Left renal pelvis (tissue), 4 donors: Measurements from ENCODE around the gene ENPEP. TPM values are rescaled to one million over a fixed set of nuclear protein-coding genes. Genes with fewer than 3 reads are reported as not detected.

Source experiments
- DNase-seq, 4 donors: peaks; one replicate each; pipeline ENCODE4 v3.0.0-alpha.2; 2013; ENCODE audit warnings: low read depth in 4 of 4, low spot score in 3 of 4
- polyA plus RNA-seq, 4 donors: library from polyadenylated mRNA; unstranded; fragments of 120-200 nt; gene quantifications; one replicate each; pipeline ENCODE4 v1.2.1, GENCODE V29; 2013; ENCODE audit not compliant: insufficient read length in 4 of 4

The ENPEP gene
- polyA plus RNA-seq, 4 donors, result 29.6 to 216 (median 155) TPM

DNA sequence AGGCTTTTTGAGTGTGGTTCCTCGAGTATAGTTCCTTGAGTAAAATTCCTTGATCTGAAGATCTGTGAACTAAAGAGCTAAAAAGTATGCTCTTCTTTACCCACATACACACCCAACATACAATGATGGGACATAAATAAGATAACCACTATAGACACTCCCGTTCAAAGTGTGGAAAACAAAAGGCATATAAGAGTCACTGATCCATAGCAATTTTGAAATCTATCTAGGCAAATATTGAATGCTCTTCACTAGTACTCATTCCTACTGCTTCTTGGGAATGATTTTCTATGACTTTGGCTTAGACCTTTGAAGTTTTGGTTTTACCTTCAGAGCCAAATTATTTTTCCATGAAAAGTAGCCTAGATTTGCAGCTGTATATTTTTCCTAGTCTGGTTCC is 120.5 kb downstream of the ENPEP start:
- no peak for DNase-seq

DNA sequence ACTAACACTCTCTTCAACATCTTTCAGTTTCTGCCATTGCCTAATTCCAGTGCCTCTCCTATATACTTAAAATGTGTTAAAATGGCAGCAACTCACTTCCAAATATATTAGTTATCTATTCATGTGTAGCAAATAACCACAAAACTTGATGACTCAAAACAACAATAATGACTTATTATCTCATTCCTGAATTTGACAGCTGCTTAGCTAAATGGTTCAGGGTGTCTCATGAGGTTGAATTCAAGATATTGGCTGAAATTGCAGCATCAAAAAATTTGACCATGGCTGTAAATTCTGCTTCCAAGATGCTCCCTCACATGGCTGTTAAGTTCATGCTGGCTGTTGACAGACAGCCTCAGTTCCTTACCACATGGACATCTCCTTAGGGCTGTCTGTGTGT is 121.6 kb downstream of the ENPEP start:
- no peak for DNase-seq

DNA sequence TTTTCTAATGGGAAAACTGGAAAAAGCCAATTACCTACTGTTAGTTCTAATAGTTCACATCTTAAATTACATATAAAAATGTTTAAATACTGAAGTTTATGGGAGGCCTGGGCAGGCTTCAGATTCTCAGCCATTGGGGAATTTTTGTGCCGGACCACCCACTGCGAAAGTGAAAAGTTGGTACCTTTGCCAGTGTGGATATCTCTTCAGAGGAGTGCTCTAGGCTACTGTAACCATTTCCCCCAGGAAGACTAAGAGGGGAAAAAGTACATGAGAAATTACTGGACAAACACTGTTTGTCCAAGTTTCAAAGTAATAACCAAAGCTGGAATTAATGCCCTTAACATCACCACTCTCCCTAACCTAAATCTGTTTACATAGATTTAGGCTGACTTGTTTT is 126.1 kb downstream of the ENPEP start:
- no peak for DNase-seq

DNA sequence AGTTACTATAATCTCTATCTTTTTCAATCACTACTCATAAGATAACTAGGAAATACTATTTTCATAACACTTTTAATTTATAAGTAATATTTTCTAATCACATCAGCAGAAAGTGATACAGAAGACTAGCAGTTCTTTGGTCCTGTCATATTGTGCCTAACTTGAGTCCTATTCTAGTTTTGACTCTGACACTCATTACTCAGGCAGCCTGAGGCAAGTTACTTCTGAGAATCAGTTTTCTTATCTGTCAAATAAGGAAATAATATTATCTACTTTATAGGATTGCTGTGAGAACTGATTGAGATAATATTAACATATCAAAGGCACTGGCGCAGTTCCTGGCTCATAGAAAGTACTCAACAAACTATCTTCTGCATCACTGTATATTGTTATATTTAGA is 129.1 kb downstream of the ENPEP start:
- no peak for DNase-seq

DNA sequence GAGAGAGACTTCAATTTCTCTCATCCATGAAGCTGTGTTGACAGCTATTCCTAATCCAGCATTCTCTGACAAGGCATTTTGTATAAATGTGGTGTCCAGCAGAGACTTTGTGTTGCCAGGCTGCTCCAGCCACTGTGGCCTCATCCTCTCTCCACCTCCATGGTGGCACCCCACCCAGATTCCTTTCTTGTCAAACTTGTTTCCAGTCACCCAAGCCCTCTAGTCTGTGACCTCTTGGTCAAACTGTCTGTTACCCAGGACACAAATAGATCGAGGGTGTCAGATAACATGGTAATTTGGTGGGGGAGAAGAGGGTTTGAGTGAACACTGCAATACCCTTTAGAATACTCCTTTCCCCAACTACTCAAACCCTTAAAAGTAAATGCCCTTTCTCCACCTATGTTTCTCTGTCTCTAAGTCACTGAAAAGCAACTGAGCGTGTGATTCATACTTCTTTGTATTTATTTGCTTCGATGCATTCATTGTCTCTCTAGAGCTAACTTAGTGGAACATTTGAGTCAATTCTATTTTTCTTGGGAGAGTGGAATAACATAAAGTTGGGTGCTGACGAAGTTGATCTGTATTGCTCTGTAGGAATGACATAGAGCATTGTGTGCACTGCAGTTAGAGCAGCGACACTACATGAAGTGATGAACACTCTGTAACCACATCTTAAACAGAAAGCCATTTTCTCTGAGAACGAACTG is 133.2 kb downstream of the ENPEP start:
- no peak for DNase-seq

DNA sequence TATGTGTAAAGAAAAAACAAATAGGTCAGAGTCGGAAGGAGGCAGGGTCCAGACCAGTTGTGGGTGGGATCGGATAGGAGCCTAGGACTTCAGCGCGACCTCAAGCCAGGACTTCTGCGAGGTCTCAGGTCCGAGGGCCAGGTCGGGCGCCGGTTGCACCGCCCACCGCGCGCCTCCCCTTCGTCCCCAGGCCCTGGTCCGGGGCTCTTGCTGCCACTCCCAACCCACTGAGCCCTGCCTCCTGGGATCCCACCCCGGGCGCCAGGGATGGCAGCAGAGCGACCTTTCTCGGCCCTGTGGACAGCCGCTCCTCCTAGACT is 134.6 kb downstream of the ENPEP start:
- DNase-seq, result no peak

DNA sequence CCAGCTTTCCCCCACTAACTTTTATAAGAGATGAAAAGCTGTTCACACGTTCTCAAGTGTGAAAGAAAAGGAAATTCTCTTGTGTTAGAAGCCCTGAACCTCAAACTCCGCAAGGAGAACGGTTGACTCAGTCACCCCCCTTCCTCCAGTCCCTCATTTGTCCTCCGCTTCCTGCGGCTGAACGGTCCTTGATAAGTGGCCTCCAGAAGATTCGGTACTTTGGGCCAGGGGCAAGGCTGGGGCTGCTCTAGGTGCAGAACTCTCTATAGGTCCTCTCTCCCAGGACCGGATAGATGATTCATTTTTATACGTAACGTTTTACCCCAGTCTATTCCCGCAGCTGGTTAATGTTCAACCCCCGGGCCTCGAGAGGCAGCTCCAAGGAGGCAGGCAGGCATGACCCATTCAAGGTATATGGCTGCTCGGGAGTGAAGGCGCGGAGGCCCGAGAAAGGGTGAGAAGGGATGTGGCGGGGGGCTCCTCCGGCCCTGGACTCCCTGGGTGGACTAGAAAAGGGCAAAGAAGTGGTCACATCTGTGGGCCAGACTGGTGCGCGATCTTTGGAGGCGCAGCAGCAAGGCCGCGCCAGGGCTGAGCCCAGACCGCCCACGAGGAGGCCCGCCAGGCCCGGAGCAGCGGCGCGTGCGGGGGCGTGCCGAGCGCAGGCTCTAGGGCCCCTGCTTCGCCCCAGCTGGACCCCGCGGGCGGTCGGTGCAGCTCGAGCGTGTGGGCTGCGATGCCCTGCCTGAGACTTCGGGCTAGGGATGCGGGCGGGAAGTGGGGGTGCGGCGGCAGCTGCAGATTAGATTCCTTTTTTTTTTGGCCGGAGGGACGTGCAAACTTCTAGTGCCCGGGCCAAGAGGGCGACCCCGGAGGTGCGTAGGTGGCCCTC is 135.2 kb downstream of the ENPEP start:
- DNase-seq, result no peak

DNA sequence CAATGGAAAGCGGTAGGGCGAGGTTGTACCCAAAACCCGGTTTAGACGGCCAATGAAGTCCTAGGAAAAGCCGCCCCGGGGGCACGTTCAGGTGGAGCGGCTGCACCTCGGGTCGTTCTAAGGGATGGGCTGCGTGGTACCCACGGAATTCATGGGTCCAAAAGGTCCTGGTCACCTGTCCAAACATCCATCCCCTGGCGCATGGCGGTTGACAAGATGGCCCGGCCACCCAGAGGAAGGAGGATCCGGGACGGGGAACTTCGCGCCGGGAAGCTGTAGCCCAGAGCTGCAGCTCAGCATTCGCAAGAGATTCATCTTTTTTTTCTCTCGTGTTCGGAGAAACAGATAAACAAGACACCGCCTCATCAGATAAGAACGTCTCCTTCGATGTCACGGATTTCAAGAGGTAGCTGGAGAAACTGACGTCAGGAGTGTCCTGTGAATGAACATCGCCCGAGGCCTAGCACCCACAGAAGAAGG is 136.1 kb downstream of the ENPEP start:
- DNase-seq, result no peak

DNA sequence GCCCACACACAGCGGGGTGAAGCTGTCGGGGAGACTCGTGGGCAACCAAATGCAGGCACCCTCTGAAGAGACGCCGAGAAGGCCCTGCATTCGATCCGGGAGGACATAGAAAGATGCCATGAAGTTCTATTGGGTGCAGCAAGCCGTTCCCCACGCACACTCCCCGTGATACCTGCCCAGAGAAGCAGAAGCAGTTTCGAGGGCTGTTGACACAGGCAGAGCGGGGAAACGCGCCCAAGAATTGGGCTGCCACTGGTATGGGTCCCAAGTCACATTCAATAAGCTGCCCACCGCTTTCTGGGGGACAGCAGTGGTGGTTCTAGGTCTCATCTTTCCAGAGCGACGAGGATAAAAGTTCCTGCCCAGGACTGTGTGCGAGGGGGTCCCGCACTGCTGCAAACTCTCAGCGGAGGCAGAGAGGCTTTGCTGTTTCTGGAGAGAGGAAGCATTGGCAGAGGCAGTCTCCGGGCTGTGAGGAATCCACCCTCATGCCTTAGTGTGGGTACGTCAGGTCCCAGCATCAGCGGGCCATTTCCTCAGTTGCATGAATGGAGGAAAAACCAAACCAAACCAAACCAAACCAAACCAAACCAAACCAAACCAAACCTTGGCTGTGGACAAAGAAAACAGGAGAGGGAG is 136.8 kb downstream of the ENPEP start:
- no peak for DNase-seq

DNA sequence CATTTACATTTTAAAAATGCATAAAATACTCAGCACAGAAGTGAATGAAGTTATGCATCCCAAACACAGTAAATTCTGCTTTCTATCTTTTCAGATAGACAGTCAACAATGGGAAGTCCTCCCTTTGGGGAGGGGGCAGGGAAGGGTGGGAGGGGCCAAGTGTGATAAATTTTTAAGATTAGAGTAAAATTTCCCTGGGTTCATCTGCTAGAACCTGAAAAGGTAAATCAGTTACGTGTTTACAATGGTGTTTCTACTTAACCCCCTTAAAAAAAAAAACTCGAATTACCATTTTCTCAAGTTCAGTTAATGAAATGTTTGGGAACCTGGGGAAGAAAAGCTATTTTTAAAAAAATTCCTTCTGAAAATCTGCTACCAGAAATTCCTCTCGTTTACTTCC is 137.8 kb downstream of the ENPEP start:
- DNase-seq, result no peak

DNA sequence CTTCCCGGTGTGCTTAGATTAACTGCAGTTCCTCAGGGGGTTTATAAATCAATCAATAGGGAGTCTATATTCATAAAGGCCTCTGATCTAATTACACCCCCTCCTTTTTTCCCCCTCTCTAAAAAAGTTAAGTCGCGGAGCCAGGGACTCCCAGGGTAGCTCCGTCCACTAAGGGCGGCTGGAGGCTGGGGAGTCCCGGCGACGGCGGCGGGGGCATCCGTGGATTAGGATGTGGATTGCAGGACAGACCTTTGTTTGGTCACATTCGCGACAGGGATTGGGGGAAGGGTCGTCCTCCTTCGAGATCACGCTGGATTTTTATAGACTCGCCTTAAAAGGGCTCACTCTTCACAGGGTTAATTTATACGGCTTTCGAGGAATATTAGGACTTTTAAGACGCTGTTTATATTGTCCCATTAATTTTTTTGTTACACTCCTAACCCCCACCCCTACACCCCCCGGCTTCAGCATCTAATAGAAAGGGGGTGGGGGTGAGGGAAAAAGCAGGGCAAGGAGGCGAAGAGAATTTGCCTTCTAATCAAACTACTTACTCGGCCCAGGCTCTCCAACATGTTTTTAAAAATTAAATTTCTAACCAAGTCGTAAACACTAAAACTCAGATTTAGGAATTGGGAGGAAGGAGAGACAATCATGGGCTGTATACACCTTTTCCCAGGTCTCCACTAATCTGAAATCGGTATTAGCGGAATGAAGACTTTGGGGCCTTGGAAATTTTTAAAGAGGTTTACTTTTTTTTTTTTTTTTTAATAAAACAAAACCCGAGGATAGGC is 138.4 kb downstream of the ENPEP start:
- DNase-seq, result no peak

Other genes with a start within 250 kb of the ENPEP start
- 1 to 10 TPM in 3 of 4 donors, under 1 TPM in 1; 0.22 to 3.0 (median 2.1) TPM for gene PITX2, start 146.9 kb downstream of the ENPEP start, polyA plus RNA-seq